Measurements from ENCODE around the gene FKBP14. TPM values are rescaled to one million over a fixed set of nuclear protein-coding genes. Genes with fewer than 3 reads are reported as not detected.

FKBP14 gene, protein sequence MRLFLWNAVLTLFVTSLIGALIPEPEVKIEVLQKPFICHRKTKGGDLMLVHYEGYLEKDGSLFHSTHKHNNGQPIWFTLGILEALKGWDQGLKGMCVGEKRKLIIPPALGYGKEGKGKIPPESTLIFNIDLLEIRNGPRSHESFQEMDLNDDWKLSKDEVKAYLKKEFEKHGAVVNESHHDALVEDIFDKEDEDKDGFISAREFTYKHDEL
- total RNA-seq: 10 to 100 TPM in 4 of 7 donors, 1 to 10 TPM in 3; 5.5 to 14.7 (median 10.7) TPM
- 1 to 10 TPM; 1.2 to 1.3 (median 1.3) TPM for polyA plus RNA-seq
- long read RNA-seq, donor 1, full-length matches to known transcripts: 6 of 6 reads
- long read RNA-seq, donor 1, partial matches to known transcripts: 0 of 6 reads
- long read RNA-seq, donor 1, other reads (novel, unspliced or antisense): 0 of 6 reads
- long read RNA-seq, donor 2, full-length matches to known transcripts: 3 of 3 reads
- long read RNA-seq, donor 2, partial matches to known transcripts: 0 of 3 reads
- long read RNA-seq, donor 2, other reads (novel, unspliced or antisense): 0 of 3 reads

DNA sequence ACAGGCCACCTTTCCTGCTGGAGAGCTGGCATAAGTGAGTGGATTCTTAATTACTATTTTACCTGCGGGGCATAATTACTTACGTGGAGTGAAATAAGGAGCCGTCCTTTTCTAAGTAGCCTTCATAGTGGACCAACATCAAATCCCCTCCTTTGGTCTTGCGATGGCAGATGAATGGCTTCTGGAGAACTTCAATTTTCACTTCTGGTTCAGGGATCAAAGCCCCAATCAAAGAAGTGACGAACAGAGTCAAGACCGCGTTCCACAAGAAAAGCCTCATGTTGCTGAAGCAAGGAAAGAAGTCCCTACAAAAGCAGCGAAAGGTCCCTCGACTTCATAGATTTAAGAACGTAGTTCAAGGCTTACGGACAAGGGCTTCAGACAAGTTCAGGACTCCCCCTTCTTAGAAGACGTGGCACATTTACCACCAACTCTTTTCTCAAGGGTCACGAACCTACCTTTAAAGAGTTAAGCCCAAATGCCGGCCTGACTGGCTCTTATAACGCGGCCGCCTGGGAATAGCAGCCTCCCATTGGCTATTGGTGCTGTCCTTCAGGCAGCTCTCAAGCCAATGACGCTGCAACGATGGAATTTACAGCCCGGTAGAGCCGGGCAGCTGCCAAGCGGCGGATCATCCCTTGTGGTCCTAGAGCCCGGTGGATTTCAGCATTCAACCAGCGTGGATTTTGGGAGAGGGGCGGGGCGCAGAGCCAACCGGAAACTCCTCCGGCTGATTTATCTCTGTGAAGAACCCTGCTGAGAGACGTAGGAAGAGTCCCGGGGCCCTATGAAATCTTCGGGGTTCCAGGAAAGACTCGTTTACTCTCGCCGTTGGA is at the start of gene FKBP14:
TSS of gene FKBP14 (minus strand) at position 474 of the 836 bp plus-strand sequence. CDS start at position 280, 194 bp downstream.
- no peaks in the 10 kb centered on the region for H3K9me3 ChIP-seq
- no peaks in the 10 kb centered on the region for H3K27me3 ChIP-seq (replicated peaks in 1 of 7)
- intact Hi-C loops (cut with DNase I; ENCODE audit: low total_unique reads): no loop called here
- DNase-seq: peak; percentile 95
- H3K4me3 ChIP-seq: peak within 1 kb of the TSS; percentile 86 to 99 (median 94)
- 0 to 1% (median 1%) methylated on average over 27 to 35 of the region's 35 CpGs for WGBS, 5 donors
- no peaks in the 10 kb centered on the region for H3K36me3 ChIP-seq
- TF ChIP-seq, protein P1, sequence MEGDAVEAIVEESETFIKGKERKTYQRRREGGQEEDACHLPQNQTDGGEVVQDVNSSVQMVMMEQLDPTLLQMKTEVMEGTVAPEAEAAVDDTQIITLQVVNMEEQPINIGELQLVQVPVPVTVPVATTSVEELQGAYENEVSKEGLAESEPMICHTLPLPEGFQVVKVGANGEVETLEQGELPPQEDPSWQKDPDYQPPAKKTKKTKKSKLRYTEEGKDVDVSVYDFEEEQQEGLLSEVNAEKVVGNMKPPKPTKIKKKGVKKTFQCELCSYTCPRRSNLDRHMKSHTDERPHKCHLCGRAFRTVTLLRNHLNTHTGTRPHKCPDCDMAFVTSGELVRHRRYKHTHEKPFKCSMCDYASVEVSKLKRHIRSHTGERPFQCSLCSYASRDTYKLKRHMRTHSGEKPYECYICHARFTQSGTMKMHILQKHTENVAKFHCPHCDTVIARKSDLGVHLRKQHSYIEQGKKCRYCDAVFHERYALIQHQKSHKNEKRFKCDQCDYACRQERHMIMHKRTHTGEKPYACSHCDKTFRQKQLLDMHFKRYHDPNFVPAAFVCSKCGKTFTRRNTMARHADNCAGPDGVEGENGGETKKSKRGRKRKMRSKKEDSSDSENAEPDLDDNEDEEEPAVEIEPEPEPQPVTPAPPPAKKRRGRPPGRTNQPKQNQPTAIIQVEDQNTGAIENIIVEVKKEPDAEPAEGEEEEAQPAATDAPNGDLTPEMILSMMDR (IDR thresholded peaks at IDR 0.05 in 8 of 11, conservative IDR thresholded peaks at IDR 0.05 in 3 of 11): peak in 2 of 11 experiments; percentile 18 to 34
- TF ChIP-seq POLR2A (IDR thresholded peaks at IDR 0.05) (no peak), POLR2AphosphoS5 (IDR thresholded peaks at IDR 0.05) (peak; percentile 75 to 88 (median 84))
- peaks cover 27 to 63% (median 37%) of the 10 kb centered on the region in 6 donors for H3K4me1 ChIP-seq
- peak within 1 kb of the TSS; percentile 58 to 91 (median 84) for H3K27ac ChIP-seq

DNA sequence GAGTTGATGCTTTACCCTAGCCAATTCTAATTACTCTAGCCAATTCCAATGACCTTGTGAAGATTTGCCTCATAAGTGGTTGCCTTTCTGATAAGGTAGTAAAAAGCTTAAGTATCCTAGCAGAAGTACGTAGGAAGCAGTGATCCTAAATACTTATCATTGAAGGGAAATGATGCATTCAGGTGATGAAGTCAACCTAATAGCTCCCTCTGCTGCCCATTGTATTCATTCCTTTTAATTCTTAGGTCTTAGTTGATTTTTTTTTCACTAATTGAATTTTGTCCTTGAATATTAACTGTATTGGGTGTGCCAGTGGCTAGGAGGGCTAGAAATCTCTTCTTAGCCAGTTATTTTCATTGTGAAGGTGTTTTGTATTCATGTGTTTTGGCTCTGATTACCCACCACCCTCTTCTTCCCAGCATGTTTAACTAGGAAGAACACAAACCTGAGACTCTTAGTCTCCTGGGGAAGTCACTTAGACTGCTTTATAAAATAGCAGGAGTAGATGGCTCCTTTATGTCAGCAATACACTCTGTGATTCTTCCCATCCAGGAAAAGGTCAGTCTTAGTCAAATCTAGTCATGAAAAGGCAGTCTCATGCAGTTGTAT is 48.0 kb upstream of the FKBP14 start:
- intact Hi-C loops (cut with DNase I; ENCODE audit: low total_unique reads): no loop called here
- no peaks in the 10 kb centered on the region for H3K27me3 ChIP-seq (replicated peaks in 1 of 7)
- WGBS, 5 donors: 32 to 52% (median 34%) methylated on average over 1 of the region's 1 CpG
- H3K4me3 ChIP-seq: no peak overlapping the region
- no peaks in the 10 kb centered on the region for H3K9me3 ChIP-seq
- peaks cover 0 to 37% (median 3%) of the 10 kb centered on the region in 6 donors for H3K36me3 ChIP-seq
- no peak overlapping the region for H3K27ac ChIP-seq
- H3K4me1 ChIP-seq: peaks cover 0 to 7% (median 0%) of the 10 kb centered on the region in 6 donors
- TF ChIP-seq POLR2A (IDR thresholded peaks at IDR 0.05) (no peak), POLR2AphosphoS5 (IDR thresholded peaks at IDR 0.05) (no peak)
- TF ChIP-seq, protein P1 (IDR thresholded peaks at IDR 0.05 in 8 of 11, conservative IDR thresholded peaks at IDR 0.05 in 3 of 11): peak in 5 of 11 experiments; percentile 20 to 47 (median 28)
- no peak for DNase-seq

DNA sequence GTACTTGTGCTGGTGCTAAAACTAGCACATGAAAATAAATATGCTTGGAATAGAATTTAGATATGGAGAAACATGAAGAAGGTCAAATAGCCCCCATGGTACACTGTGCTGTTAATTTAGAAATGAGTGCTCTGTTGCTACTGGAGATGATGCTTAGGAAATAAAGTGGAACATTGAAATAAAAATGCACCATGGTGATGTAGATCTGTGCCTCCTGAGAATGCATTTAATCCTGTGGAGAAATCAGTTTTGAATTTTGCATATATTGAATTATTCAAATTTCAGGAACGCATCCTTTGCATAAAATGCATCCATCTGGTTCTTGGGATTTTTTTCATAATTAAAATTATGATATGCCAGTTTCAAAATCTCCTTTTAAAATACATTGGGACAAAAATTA is 46.2 kb upstream of the FKBP14 start:
- Histone ChIP-seq H3K27ac (no peak overlapping the region), H3K36me3 (peaks cover 0 to 22% (median 0%) of the 10 kb centered on the region in 6 donors), H3K9me3 (no peaks in the 10 kb centered on the region), H3K27me3 (replicated peaks in 1 of 7) (no peaks in the 10 kb centered on the region), H3K4me3 (no peak overlapping the region), H3K4me1 (peaks cover 0 to 7% (median 0%) of the 10 kb centered on the region in 6 donors)
- TF ChIP-seq, protein P1 (IDR thresholded peaks at IDR 0.05 in 8 of 11, conservative IDR thresholded peaks at IDR 0.05 in 3 of 11): no peak
- TF ChIP-seq POLR2AphosphoS5 (IDR thresholded peaks at IDR 0.05) (no peak), POLR2A (IDR thresholded peaks at IDR 0.05) (no peak)
- intact Hi-C loops (cut with DNase I; ENCODE audit: low total_unique reads): no loop called here
- 93 to 98% (median 97%) methylated on average over 1 of the region's 1 CpG for WGBS, 5 donors
- no peak for DNase-seq
